ENCODE measurements around the gene ASAP2. TPM values are rescaled to one million over a fixed set of nuclear protein-coding genes. Genes with fewer than 3 reads are reported as not detected.

ASAP2 gene
- total RNA-seq, 1 experiment from 2014 or later = not detected

GRCh38 chr2:9230051-9230802, 23.6 kb downstream of the ASAP2 start:
- Histone ChIP-seq H3K9me3 (ENCODE audit: low read length) (no peaks in the 10 kb centered on the region), H3K4me3 (ENCODE audit: low read length) (no peak overlapping the region), H3K36me3 (ENCODE audit: insufficient read depth, low read length) (no peaks in the 10 kb centered on the region), H3K27ac (ENCODE audit: low read length) (no peak overlapping the region), H3K27me3 (ENCODE audit: low read length) (no peaks in the 10 kb centered on the region), H2AFZ (ENCODE audit: low read length) (no peak overlapping the region), H3K9me2 (replicated peaks; ENCODE audit: insufficient read depth, low read length) (no peaks in the 10 kb centered on the region), H4K20me1 (ENCODE audit: insufficient read depth, low read depth, low read length) (no peaks in the 10 kb centered on the region), H3K4me2 (ENCODE audit: low read depth, low read length, poor library complexity, severe bottlenecking) (no peak overlapping the region), H3K9ac (ENCODE audit: low read length) (no peak overlapping the region), H3K79me2 (ENCODE audit: low read length) (no peaks in the 10 kb centered on the region), H3K4me1 (ENCODE audit: low read length) (no peaks in the 10 kb centered on the region)
- DNase-seq = no peak

- no peaks in the 10 kb centered on the region for H3K79me2 ChIP-seq (ENCODE audit: low read length)
- H3K27me3 ChIP-seq (ENCODE audit: low read length) = no peaks in the 10 kb centered on the region
Observed at GRCh38 chr2:9230881-9231280, 24.3 kb downstream of the ASAP2 start.

GRCh38 chr2:9231291-9232165, 24.9 kb downstream of the ASAP2 start:
- Histone ChIP-seq H4K20me1 (ENCODE audit: insufficient read depth, low read depth, low read length) (no peaks in the 10 kb centered on the region), H3K4me1 (ENCODE audit: low read length) (no peaks in the 10 kb centered on the region), H3K4me2 (ENCODE audit: low read depth, low read length, poor library complexity, severe bottlenecking) (no peak overlapping the region), H3K27ac (ENCODE audit: low read length) (no peak overlapping the region), H2AFZ (ENCODE audit: low read length) (no peak overlapping the region), H3K79me2 (ENCODE audit: low read length) (no peaks in the 10 kb centered on the region), H3K4me3 (ENCODE audit: low read length) (no peak overlapping the region), H3K36me3 (ENCODE audit: insufficient read depth, low read length) (no peaks in the 10 kb centered on the region), H3K9me2 (replicated peaks; ENCODE audit: insufficient read depth, low read length) (no peaks in the 10 kb centered on the region), H3K9me3 (ENCODE audit: low read length) (no peaks in the 10 kb centered on the region), H3K9ac (ENCODE audit: low read length) (no peak overlapping the region), H3K27me3 (ENCODE audit: low read length) (no peaks in the 10 kb centered on the region)
- DNase-seq = no peak

More at GRCh38 chr2:9230881-9231280, 24.3 kb downstream of the ASAP2 start:
- Histone ChIP-seq H3K9me2 (replicated peaks; ENCODE audit: insufficient read depth, low read length) (no peaks in the 10 kb centered on the region), H3K36me3 (ENCODE audit: insufficient read depth, low read length) (no peaks in the 10 kb centered on the region), H4K20me1 (ENCODE audit: insufficient read depth, low read depth, low read length) (no peaks in the 10 kb centered on the region), H3K27ac (ENCODE audit: low read length) (no peak overlapping the region), H3K9ac (ENCODE audit: low read length) (no peak overlapping the region), H2AFZ (ENCODE audit: low read length) (no peak overlapping the region), H3K4me3 (ENCODE audit: low read length) (no peak overlapping the region), H3K4me2 (ENCODE audit: low read depth, low read length, poor library complexity, severe bottlenecking) (no peak overlapping the region), H3K9me3 (ENCODE audit: low read length) (no peaks in the 10 kb centered on the region), H3K4me1 (ENCODE audit: low read length) (no peaks in the 10 kb centered on the region)
- no peak for DNase-seq

GRCh38 chr2:9232166-9232479, 25.5 kb downstream of the ASAP2 start:
- DNase-seq = no peak
- H3K4me3 ChIP-seq (ENCODE audit: low read length) = no peak overlapping the region
- no peak overlapping the region for H3K27ac ChIP-seq (ENCODE audit: low read length)
- H2AFZ ChIP-seq (ENCODE audit: low read length) = no peak overlapping the region
- H3K4me1 ChIP-seq (ENCODE audit: low read length) = no peaks in the 10 kb centered on the region
- H4K20me1 ChIP-seq (ENCODE audit: insufficient read depth, low read depth, low read length) = no peaks in the 10 kb centered on the region
- H3K9me3 ChIP-seq (ENCODE audit: low read length) = no peaks in the 10 kb centered on the region
- H3K79me2 ChIP-seq (ENCODE audit: low read length) = no peaks in the 10 kb centered on the region
- H3K4me2 ChIP-seq (ENCODE audit: low read depth, low read length, poor library complexity, severe bottlenecking) = no peak overlapping the region
- H3K36me3 ChIP-seq (ENCODE audit: insufficient read depth, low read length) = no peaks in the 10 kb centered on the region
- no peaks in the 10 kb centered on the region for H3K27me3 ChIP-seq (ENCODE audit: low read length)
- no peak overlapping the region for H3K9ac ChIP-seq (ENCODE audit: low read length)
- no peaks in the 10 kb centered on the region for H3K9me2 ChIP-seq (replicated peaks; ENCODE audit: insufficient read depth, low read length)

- H2AFZ ChIP-seq (ENCODE audit: low read length) = no peak overlapping the region
- no peaks in the 10 kb centered on the region for H3K36me3 ChIP-seq (ENCODE audit: insufficient read depth, low read length)
- no peaks in the 10 kb centered on the region for H3K27me3 ChIP-seq (ENCODE audit: low read length)
- no peaks in the 10 kb centered on the region for H4K20me1 ChIP-seq (ENCODE audit: insufficient read depth, low read depth, low read length)
- no peak overlapping the region for H3K4me2 ChIP-seq (ENCODE audit: low read depth, low read length, poor library complexity, severe bottlenecking)
- no peaks in the 10 kb centered on the region for H3K4me1 ChIP-seq (ENCODE audit: low read length)
- no peak overlapping the region for H3K9ac ChIP-seq (ENCODE audit: low read length)
- H3K27ac ChIP-seq (ENCODE audit: low read length) = no peak overlapping the region
- H3K9me2 ChIP-seq (replicated peaks; ENCODE audit: insufficient read depth, low read length) = no peaks in the 10 kb centered on the region
- H3K9me3 ChIP-seq (ENCODE audit: low read length) = no peaks in the 10 kb centered on the region
- H3K79me2 ChIP-seq (ENCODE audit: low read length) = no peaks in the 10 kb centered on the region
- no peak for DNase-seq
- no peak overlapping the region for H3K4me3 ChIP-seq (ENCODE audit: low read length)
Observed at GRCh38 chr2:9232886-9233285, 26.3 kb downstream of the ASAP2 start.

GRCh38 chr2:9234680-9235146, 28.1 kb downstream of the ASAP2 start:
- no peak for DNase-seq
- Histone ChIP-seq H3K36me3 (ENCODE audit: insufficient read depth, low read length) (no peaks in the 10 kb centered on the region), H3K27ac (ENCODE audit: low read length) (no peak overlapping the region), H3K79me2 (ENCODE audit: low read length) (no peaks in the 10 kb centered on the region), H3K9ac (ENCODE audit: low read length) (no peak overlapping the region), H3K4me2 (ENCODE audit: low read depth, low read length, poor library complexity, severe bottlenecking) (no peak overlapping the region), H3K9me2 (replicated peaks; ENCODE audit: insufficient read depth, low read length) (no peaks in the 10 kb centered on the region), H3K9me3 (ENCODE audit: low read length) (no peaks in the 10 kb centered on the region), H3K4me1 (ENCODE audit: low read length) (no peaks in the 10 kb centered on the region), H2AFZ (ENCODE audit: low read length) (no peak overlapping the region), H4K20me1 (ENCODE audit: insufficient read depth, low read depth, low read length) (no peaks in the 10 kb centered on the region), H3K27me3 (ENCODE audit: low read length) (no peaks in the 10 kb centered on the region), H3K4me3 (ENCODE audit: low read length) (no peak overlapping the region)

- no peak overlapping the region for H3K9ac ChIP-seq (ENCODE audit: low read length)
- H4K20me1 ChIP-seq (ENCODE audit: insufficient read depth, low read depth, low read length) = no peaks in the 10 kb centered on the region
- H3K9me3 ChIP-seq (ENCODE audit: low read length) = no peaks in the 10 kb centered on the region
- H3K27me3 ChIP-seq (ENCODE audit: low read length) = no peaks in the 10 kb centered on the region
- H3K79me2 ChIP-seq (ENCODE audit: low read length) = no peaks in the 10 kb centered on the region
- H3K4me1 ChIP-seq (ENCODE audit: low read length) = no peaks in the 10 kb centered on the region
- H3K27ac ChIP-seq (ENCODE audit: low read length) = no peak overlapping the region
- no peak for DNase-seq
- H3K4me2 ChIP-seq (ENCODE audit: low read depth, low read length, poor library complexity, severe bottlenecking) = no peak overlapping the region
- no peak overlapping the region for H3K4me3 ChIP-seq (ENCODE audit: low read length)
- no peak overlapping the region for H2AFZ ChIP-seq (ENCODE audit: low read length)
- H3K9me2 ChIP-seq (replicated peaks; ENCODE audit: insufficient read depth, low read length) = no peaks in the 10 kb centered on the region
- no peaks in the 10 kb centered on the region for H3K36me3 ChIP-seq (ENCODE audit: insufficient read depth, low read length)
Observed at GRCh38 chr2:9235147-9236044, 28.8 kb downstream of the ASAP2 start.

GRCh38 chr2:9236045-9236344, 29.4 kb downstream of the ASAP2 start:
- H3K4me1 ChIP-seq (ENCODE audit: low read length) = no peaks in the 10 kb centered on the region
- H4K20me1 ChIP-seq (ENCODE audit: insufficient read depth, low read depth, low read length) = no peaks in the 10 kb centered on the region
- no peaks in the 10 kb centered on the region for H3K79me2 ChIP-seq (ENCODE audit: low read length)
- no peak overlapping the region for H3K4me3 ChIP-seq (ENCODE audit: low read length)
- no peak overlapping the region for H2AFZ ChIP-seq (ENCODE audit: low read length)
- H3K4me2 ChIP-seq (ENCODE audit: low read depth, low read length, poor library complexity, severe bottlenecking) = no peak overlapping the region
- no peaks in the 10 kb centered on the region for H3K9me3 ChIP-seq (ENCODE audit: low read length)
- DNase-seq = no peak
- no peak overlapping the region for H3K27ac ChIP-seq (ENCODE audit: low read length)
- H3K27me3 ChIP-seq (ENCODE audit: low read length) = no peaks in the 10 kb centered on the region
- no peak overlapping the region for H3K9ac ChIP-seq (ENCODE audit: low read length)
- H3K9me2 ChIP-seq (replicated peaks; ENCODE audit: insufficient read depth, low read length) = no peaks in the 10 kb centered on the region
- no peaks in the 10 kb centered on the region for H3K36me3 ChIP-seq (ENCODE audit: insufficient read depth, low read length)

All from Karpas-422 (cell line).